Measurements from ENCODE around the gene NHERF1.

Gene NHERF1

DNA sequence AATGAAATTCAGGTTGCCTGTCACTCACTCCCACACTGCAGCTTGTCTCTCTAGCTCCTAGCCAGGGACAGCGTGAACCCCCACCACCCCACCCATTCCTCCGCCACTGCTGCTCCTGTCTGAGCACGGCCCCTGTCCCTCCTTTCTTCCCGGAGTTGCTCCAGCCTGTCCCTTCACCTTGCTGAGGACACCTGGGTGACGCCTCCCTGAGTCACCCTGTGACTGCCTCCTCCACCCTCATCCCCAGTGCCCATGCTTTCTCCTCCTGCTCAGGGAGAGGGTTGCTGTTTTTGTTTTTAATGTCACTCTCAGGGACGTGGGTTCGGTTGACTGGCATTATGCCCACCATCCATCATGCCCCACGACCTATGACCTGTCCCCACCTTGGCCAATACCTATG is 53.5 kb downstream of the NHERF1 start:
- no peak for DNase-seq (ENCODE audit: low spot score in 2 of 2)
- H3K36me3 Mint-ChIP-seq: peaks cover 24% of the 10 kb centered on the region
- H3K27ac Mint-ChIP-seq: no peak overlapping the region
- no peak for ATAC-seq (ENCODE audit: low read depth)
- H3K4me1 Mint-ChIP-seq: peaks cover 2% of the 10 kb centered on the region
- no peak overlapping the region for H3K4me3 Mint-ChIP-seq
- H3K27me3 Mint-ChIP-seq: no peaks in the 10 kb centered on the region
- no peaks in the 10 kb centered on the region for H3K9me3 Mint-ChIP-seq

DNA sequence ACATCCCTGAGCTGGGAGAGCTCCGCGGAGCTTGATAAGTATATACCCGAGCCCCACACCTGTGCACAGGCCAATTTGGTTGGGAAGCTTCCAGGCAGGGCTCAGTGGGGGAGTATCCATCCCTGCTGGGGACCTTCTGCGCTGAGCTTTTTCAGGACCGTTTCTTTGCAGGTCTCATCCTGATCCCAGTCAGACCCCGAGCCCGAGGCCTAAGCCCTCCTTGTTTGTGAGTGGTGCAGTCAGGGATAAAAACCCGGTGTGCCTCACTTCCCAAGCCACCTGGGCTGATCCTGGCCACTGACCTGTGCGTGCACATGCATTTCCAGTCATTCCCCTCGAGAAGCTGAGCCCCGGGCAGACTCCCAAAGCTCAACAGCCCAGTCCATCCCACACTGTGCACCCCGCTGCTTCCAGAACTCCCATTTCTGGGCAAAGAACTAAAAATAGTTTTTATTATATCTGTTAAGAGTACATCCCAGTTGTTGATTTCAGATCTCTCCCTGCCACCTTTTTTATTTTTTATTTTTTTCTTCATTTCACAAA is 55.0 kb downstream of the NHERF1 start:
- Mint-ChIP-seq H3K27ac (no peak overlapping the region), H3K36me3 (peaks cover 26% of the 10 kb centered on the region), H3K4me3 (no peak overlapping the region), H3K27me3 (no peaks in the 10 kb centered on the region), H3K4me1 (peaks cover 2% of the 10 kb centered on the region), H3K9me3 (no peaks in the 10 kb centered on the region)
- ATAC-seq (ENCODE audit: low read depth): no peak
- DNase-seq (ENCODE audit: low spot score in 2 of 2): no peak

DNA sequence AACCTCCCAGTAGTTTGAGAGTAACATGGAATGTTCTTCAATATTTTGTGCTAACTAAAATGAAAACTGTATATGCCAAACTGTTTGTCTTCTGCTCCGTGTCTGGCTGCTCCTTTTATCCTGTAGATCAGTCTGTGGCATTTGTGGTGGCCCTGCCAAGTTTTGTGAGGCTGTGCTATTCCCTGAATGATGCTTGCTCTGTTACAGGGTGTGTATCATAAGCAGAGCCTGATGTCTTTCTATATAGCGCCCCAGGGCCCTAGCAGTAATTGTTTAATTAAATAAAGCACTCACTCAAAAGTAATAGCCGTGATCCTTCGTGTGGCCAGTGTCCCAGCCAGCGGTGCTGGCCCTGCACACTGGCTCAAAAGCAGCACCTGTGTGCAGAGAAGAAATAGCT is 55.5 kb downstream of the NHERF1 start:
- no peak for DNase-seq (ENCODE audit: low spot score in 2 of 2)
- H3K4me3 Mint-ChIP-seq: no peak overlapping the region
- H3K36me3 Mint-ChIP-seq: peaks cover 23% of the 10 kb centered on the region
- no peak for ATAC-seq (ENCODE audit: low read depth)
- no peaks in the 10 kb centered on the region for H3K9me3 Mint-ChIP-seq
- H3K27me3 Mint-ChIP-seq: no peaks in the 10 kb centered on the region
- H3K27ac Mint-ChIP-seq: no peak overlapping the region
- H3K4me1 Mint-ChIP-seq: peaks cover 2% of the 10 kb centered on the region

DNA sequence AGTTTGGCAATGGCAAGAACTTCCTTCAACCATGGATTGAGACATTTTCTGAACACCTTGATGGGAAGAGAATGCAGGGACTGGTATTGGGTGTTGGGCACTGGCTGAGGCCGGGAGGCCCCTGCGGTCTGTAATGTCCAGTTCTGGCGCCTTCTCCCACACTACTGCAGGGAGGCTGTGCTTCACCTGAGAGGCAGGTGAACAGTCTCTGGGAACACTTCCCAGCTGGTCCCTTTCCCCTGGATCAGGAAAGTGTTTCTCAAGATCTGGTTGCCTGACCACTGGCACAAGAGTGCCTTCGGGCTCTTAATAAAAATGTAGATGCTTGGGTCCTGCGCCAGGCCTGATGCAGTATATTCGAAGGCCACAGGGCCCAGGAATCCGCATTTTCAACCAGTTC is 56.3 kb downstream of the NHERF1 start:
- no peak overlapping the region for H3K27ac Mint-ChIP-seq
- ATAC-seq (ENCODE audit: low read depth) (no peak), DNase-seq (ENCODE audit: low spot score in 2 of 2) (no peak)
- H3K36me3 Mint-ChIP-seq: peaks cover 21% of the 10 kb centered on the region
- no peak overlapping the region for H3K4me3 Mint-ChIP-seq
- no peaks in the 10 kb centered on the region for H3K27me3 Mint-ChIP-seq
- H3K9me3 Mint-ChIP-seq: no peaks in the 10 kb centered on the region
- peaks cover 2% of the 10 kb centered on the region for H3K4me1 Mint-ChIP-seq

- Mint-ChIP-seq H3K9me3 (no peaks in the 10 kb centered on the region), H3K4me1 (no peaks in the 10 kb centered on the region), H3K36me3 (peaks cover 15% of the 10 kb centered on the region), H3K4me3 (no peak overlapping the region), H3K27ac (no peak overlapping the region), H3K27me3 (no peaks in the 10 kb centered on the region)
- DNase-seq (ENCODE audit: low spot score in 2 of 2) (no peak), ATAC-seq (ENCODE audit: low read depth) (no peak)
Measured at GRCh38 chr17:74805591-74805991, 57.2 kb downstream of the NHERF1 start.

DNA sequence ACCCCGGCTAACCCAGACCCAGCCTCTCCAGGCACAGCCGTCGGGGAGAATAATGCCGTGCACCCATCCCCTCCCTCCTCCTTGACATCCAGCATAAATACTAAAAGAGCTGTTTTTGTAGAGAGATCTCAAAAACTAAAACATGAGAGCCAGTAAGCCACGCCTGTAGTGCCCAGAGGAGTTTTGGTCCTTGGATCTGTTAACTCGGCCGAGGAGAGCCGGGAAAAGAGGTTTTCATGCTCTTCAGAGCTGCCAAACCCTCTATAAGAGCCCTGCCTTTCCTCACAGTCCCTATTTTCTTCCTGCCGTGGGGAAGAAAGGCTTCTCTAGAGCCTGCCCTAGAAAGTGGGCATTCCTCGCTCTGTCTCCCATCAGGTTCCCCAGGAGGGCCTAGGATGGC is 57.9 kb downstream of the NHERF1 start:
- ATAC-seq (ENCODE audit: low read depth) (no peak), DNase-seq (ENCODE audit: low spot score in 2 of 2) (no peak)
- H3K36me3 Mint-ChIP-seq: peaks cover 13% of the 10 kb centered on the region
- no peak overlapping the region for H3K4me3 Mint-ChIP-seq
- H3K4me1 Mint-ChIP-seq: no peaks in the 10 kb centered on the region
- no peak overlapping the region for H3K27ac Mint-ChIP-seq
- H3K27me3 Mint-ChIP-seq: no peaks in the 10 kb centered on the region
- H3K9me3 Mint-ChIP-seq: no peaks in the 10 kb centered on the region

GRCh38 chr17:74807441-74807840 is 59.0 kb downstream of the NHERF1 start:
- peaks cover 10% of the 10 kb centered on the region for H3K36me3 Mint-ChIP-seq
- H3K27me3 Mint-ChIP-seq: no peaks in the 10 kb centered on the region
- ATAC-seq (ENCODE audit: low read depth) (no peak), DNase-seq (ENCODE audit: low spot score in 2 of 2) (no peak)
- H3K9me3 Mint-ChIP-seq: no peaks in the 10 kb centered on the region
- no peak overlapping the region for H3K27ac Mint-ChIP-seq
- no peaks in the 10 kb centered on the region for H3K4me1 Mint-ChIP-seq
- no peak overlapping the region for H3K4me3 Mint-ChIP-seq

GRCh38 chr17:74807925-74808324 is 59.5 kb downstream of the NHERF1 start:
- no peaks in the 10 kb centered on the region for H3K27me3 Mint-ChIP-seq
- no peaks in the 10 kb centered on the region for H3K9me3 Mint-ChIP-seq
- H3K4me3 Mint-ChIP-seq: no peak overlapping the region
- DNase-seq (ENCODE audit: low spot score in 2 of 2) (no peak), ATAC-seq (ENCODE audit: low read depth) (no peak)
- peaks cover 11% of the 10 kb centered on the region for H3K36me3 Mint-ChIP-seq
- H3K4me1 Mint-ChIP-seq: no peaks in the 10 kb centered on the region
- H3K27ac Mint-ChIP-seq: no peak overlapping the region

DNA sequence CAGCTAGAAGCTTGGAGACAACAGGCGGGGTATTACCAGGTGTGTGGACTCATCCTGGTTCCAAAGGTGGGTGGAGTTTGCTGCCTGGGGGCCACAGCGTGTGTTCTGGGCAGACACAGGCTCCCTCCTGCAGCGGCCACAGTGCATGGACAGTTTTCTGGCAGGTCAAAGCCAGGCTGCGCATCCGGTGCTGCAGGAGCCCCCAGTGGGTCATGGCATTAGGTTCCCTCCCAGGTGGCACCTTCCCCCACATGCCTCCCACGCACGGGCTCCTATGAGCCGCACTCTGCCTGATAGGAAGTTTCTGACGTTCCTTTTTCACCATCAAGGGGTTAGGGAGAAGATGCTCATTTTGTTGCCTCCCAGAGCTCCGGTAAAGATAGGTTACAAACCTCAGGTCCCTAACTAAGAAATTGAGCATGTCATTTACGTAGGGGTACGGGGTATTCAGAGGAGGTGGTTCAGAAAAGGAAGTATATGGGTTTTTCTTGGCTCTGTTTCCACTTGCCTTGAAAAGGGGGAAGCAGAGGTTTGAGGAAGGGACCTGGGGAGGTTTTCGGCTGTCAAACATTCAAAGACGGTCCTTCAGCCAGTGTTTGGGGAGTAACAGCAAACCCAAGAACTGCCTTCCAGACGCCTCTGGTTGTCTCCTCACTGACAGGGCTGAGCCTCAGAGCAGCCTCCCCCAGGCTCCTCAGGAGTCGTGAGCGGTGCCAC is 60.4 kb downstream of the NHERF1 start:
- H3K4me1 Mint-ChIP-seq: no peaks in the 10 kb centered on the region
- no peak overlapping the region for H3K4me3 Mint-ChIP-seq
- DNase-seq (ENCODE audit: low spot score in 2 of 2) (no peak), ATAC-seq (ENCODE audit: low read depth) (no peak)
- peaks cover 15% of the 10 kb centered on the region for H3K36me3 Mint-ChIP-seq
- H3K27me3 Mint-ChIP-seq: no peaks in the 10 kb centered on the region
- no peak overlapping the region for H3K27ac Mint-ChIP-seq
- no peaks in the 10 kb centered on the region for H3K9me3 Mint-ChIP-seq

DNA sequence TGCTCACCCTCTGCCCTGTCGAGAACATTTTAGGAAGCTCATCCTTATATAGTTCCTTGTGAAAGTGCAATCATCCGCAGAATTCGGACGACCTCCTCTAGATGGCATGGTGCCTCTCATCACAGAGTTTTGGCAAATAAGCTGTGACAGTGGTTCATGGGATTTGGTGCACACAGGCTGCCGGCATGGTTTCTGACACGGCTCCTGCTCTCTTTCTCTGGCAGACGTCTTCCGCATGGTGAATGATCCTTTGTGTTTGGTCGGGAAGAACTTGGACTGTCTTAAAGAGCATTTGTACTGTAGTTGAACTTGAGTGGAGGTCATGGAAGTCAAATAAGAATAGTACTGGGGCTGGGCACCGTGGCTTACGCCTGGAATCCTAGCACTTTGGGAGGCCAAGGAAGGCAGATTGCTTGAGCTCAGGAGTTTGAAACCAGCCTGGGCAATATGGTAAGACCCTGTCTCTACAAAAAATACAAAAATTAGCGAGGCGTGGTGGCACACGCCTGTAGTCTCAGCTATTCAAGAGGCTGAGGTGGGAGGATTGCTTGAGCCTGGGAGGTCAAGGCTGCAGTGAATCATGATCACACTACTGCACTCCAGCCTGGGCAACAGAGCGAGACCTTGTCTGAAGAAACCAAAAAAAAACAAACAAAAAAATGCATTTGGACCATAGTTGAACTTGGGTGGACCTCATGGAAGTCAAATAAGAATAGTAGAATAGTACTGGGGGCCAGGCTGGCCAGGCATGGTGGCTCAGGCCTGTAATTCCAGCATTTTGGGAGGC is 62.5 kb downstream of the NHERF1 start:
- ATAC-seq (ENCODE audit: low read depth) (no peak), DNase-seq (ENCODE audit: low spot score in 2 of 2) (no peak)
- Mint-ChIP-seq H3K4me3 (no peak overlapping the region), H3K27ac (no peak overlapping the region), H3K27me3 (no peaks in the 10 kb centered on the region), H3K9me3 (no peaks in the 10 kb centered on the region), H3K4me1 (peaks cover 2% of the 10 kb centered on the region), H3K36me3 (peaks cover 17% of the 10 kb centered on the region)

- ATAC-seq (ENCODE audit: low read depth): no peak
- Mint-ChIP-seq H3K27ac (no peak overlapping the region), H3K4me3 (no peak overlapping the region)
Measured at GRCh38 chr17:74812109-74813009, 63.9 kb downstream of the NHERF1 start.

DNA sequence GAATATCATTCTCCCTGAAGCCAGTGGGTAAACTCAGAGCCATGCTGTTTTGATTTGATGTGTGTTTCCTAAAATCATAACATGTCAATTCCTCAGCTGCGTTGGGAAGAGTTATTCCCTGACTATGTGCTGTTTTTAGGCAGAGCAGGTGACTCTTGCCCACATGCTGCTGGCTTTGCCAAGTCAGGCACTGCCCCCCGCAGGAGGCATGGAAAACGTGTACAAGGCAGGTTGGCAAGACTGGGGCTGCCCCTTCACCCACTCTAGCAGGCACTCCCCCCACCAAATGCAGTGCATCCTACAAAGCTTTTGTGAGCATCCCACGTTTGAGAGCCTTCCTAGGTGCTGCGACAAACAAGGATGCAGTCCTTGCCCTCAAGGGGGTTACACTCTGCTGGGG is 66.0 kb downstream of the NHERF1 start:
- peaks cover 19% of the 10 kb centered on the region for H3K36me3 Mint-ChIP-seq
- H3K27ac Mint-ChIP-seq: no peak overlapping the region
- DNase-seq (ENCODE audit: low spot score in 2 of 2) (no peak), ATAC-seq (ENCODE audit: low read depth) (no peak)
- peaks cover 2% of the 10 kb centered on the region for H3K4me1 Mint-ChIP-seq
- no peaks in the 10 kb centered on the region for H3K27me3 Mint-ChIP-seq
- no peak overlapping the region for H3K4me3 Mint-ChIP-seq
- H3K9me3 Mint-ChIP-seq: no peaks in the 10 kb centered on the region

More at GRCh38 chr17:74812109-74813009, 63.9 kb downstream of the NHERF1 start:
- Mint-ChIP-seq H3K27me3 (no peaks in the 10 kb centered on the region), H3K4me1 (peaks cover 2% of the 10 kb centered on the region), H3K9me3 (no peaks in the 10 kb centered on the region), H3K36me3 (peaks cover 16% of the 10 kb centered on the region)
- no peak for DNase-seq (ENCODE audit: low spot score in 2 of 2)

GRCh38 chr17:74815067-74815466 is 66.6 kb downstream of the NHERF1 start:
- Mint-ChIP-seq H3K4me3 (no peak overlapping the region), H3K4me1 (peaks cover 2% of the 10 kb centered on the region), H3K27ac (no peak overlapping the region), H3K9me3 (no peaks in the 10 kb centered on the region), H3K36me3 (peaks cover 17% of the 10 kb centered on the region), H3K27me3 (no peaks in the 10 kb centered on the region)
- no peak for ATAC-seq (ENCODE audit: low read depth)
- DNase-seq (ENCODE audit: low spot score in 2 of 2): no peak
